ENCODE data around the gene CLN5.
"Not testable (repeated sequence)": the region's sequence is repeated elsewhere in the genome, so short reads cannot be mapped to it uniquely, and the experiment has no call there.

The CLN5 gene

GRCh38 chr13:76991796-76992547, at the start of gene CLN5:
Gene CLN5, plus strand, starts transcription at chr13:76992081. Its CDS starts 18 bp downstream, at chr13:76992099.
- DNase-seq = peak; percentile 91

DNA sequence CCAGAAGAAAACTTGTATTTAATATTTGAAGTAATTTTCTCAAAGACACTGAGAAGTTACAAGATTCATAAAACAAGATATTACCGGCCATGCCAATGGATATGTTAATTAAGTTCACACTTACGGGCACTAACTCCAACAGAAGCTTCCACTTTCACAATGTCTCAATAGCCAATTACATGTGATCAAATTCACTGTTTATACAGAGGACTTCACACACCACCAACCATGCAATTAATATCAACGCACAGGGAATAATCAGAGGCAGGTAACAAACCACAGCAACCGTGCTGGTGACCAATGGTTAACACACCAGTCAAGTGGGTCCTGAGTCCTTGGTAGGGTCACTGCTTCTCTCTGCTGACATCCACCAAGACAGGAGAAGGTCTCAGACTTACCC, 49.5 kb upstream of the CLN5 start:
- no peak for DNase-seq

GRCh38 chr13:76943646-76944045, 48.2 kb upstream of the CLN5 start:
- no peak for DNase-seq

- DNase-seq = no peak
Measured at GRCh38 chr13:76944456-76944855, 47.4 kb upstream of the CLN5 start.

- no peak for DNase-seq
Measured at GRCh38 chr13:76948149-76948548, 43.7 kb upstream of the CLN5 start, which contains the start of gene ACOD1. Gene ACOD1, plus strand, starts transcription at chr13:76948511. Its CDS starts 48 bp downstream, at chr13:76948559.

DNA sequence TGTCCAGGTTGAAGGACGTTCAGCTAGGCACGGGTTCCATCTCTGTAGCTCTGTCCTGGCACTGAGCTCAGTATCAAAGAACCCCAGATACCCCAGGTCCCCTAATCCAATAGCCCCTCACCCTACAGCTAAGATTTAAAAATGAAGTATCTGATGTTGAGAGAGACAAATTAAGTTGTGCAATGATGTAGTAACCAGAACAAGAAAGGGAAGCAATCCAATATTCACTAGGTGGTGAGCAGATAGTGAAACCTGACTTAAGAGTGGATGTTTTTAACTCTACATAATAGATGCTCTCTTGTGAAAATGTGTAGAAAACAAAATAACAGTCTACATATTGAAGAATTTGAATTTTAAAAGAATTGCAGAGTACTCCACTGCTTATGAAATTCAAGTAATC, 41.8 kb upstream of the CLN5 start:
- no peak for DNase-seq

- DNase-seq = no peak
Measured at GRCh38 chr13:76953968-76954367, 37.9 kb upstream of the CLN5 start.

GRCh38 chr13:76954538-76954937, 37.3 kb upstream of the CLN5 start:
- DNase-seq = no peak

DNA sequence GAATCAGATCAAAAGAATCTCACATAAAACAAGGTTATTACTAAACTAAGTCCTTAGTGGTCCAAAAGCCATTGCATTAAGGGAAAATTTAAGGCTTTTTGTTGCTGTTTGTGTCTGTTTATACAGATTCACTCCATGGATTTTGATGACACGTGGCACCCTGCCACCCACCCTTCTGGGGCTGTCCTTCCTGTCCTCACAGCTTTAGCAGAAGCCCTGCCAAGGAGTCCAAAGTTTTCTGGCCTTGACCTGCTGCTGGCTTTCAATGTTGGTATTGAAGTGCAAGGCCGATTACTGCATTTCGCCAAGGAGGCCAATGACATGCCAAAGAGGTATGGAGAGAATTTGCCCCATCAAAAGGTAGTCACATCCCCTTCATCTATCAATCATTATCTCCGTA, 36.7 kb upstream of the CLN5 start:
- no peak for DNase-seq

- no peak for DNase-seq
Measured at GRCh38 chr13:76955661-76956060, 36.2 kb upstream of the CLN5 start.

DNA sequence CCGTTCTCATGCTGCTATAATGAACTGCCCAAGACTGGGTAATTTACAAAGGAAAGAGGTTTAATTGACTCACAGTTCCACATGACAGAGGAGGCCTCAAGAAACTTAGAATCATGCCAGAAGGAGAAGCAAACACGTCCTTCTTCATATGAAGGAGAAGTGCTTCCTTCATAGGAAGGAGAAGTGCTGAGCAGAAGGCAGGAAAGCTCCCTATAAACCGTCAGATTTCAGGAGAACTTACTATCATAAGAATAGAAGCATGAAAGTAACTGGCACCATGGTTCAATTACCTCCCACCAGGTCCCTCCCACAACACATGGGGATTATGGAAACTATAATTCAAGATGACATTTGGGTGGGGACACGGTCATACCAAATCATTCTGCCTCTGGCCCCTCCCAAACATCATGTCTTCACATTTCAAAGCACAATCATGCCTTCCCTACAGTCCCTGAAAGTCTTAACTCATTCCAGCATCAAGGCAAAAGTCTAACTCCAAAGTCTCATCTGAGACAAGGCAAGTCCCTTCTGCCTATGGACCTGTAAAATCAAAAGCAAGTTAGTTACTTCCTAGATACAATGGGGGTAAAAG, 32.9 kb upstream of the CLN5 start:
- DNase-seq = no peak

GRCh38 chr13:76959734-76960133, 32.1 kb upstream of the CLN5 start:
- DNase-seq = not testable (repeated sequence)

- no peak for DNase-seq
Measured at GRCh38 chr13:76965759-76966421, 26.0 kb upstream of the CLN5 start.

DNA sequence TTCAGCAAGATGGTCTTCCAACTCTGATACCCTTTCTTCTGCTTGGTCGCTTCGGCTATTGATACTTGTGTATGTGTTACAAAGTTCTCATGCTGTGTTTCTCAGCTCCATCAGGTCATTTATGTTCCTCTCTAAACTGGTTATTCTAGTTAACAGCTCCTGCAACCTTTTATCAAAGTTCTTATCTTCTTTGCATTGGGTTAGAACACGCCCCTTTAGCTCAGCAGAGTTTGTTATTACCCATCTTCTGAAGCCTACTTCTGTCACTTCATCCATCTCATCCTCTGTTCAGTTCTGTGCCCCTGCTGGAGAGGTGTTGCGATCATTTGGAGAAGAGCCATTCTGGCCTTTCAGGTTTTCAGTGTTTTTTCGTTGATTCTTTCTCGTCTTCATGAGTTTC, 24.9 kb upstream of the CLN5 start:
- DNase-seq = no peak

DNA sequence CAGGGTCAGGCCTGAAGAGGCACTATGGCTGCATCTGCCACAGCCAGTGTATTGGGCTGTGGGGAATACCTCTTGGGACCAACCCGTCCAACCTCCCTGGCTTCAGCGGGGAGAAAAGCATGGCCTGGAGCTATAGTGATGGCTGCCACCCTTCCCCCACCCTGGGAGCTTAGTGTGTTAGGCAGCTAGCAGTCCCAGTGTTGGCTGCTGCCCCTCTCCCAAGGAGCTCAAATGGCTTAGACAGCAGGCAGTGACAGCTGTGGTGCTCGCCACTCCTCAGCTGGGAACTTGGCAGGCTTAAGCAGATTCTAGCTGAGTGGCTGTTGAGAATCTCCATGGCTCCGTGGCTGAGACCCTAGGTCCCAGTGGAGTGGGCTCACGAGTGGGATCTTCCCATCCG, 23.8 kb upstream of the CLN5 start:
- DNase-seq = no peak

GRCh38 chr13:76969488-76970365, 22.2 kb upstream of the CLN5 start:
- no peak for DNase-seq

DNA sequence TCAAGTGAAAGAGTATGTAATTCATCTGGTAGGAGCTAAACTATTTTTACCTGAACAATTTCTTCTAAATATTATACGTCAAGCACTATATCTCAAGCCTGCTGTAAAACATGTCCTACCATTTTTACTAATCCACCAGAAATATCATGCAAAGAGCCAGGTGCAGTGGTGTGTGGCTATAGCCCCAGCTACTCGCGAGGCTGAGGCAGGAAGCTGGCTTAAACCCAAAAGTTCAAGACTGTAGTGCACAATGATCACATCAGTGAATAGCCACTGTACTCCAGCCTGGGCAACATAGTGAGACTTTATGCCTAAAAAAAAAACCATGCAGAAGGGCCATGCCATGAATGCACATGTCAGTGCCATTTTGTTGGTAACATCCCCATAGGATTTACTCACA, 20.7 kb upstream of the CLN5 start:
- DNase-seq = no peak

DNA sequence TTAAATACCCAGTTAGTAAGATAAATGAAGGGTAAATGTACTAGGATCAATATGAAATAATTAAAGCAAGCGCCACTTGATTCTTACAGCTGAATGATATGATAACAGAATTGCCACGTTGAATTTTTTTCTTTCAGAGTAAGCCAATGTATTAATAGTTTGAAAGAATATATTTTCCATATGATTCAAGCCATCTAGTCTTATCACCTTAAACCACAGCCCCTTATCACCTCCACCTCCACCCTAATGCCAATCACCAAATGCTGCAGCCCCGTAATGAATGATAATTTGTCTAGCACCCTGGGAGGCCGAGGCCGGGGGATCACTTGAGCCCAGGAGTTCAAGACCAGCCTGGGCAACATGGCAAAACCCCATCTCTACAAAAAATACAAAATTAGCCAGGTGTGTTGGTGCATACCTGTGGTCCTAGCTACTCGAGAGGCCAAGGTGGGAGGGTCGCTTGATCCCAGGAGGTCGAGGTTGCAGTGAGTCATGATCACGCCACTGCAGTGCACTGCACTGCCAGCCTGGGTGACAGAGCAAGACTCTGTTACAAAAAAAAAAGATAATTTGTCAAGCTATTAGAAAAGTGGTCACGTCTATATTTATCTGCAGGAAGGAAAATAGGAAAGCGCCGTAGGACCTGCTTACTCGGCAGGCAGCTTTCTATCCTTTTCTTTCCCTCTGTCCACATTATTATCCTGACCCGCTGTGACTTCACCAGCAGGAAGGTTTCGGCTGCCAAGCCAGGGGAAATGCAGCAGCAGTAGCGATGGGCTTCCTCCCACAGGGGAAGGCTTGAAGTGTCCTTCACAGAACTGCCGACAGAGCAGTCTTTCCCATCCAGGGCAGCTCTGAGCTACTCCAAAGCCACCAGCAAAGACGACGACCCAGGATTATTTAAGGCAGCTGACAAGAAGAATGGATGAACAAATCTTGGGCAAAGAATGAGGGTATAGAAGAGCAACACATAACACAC, 19.7 kb upstream of the CLN5 start:
- DNase-seq = no peak

GRCh38 chr13:76973920-76974617, 17.8 kb upstream of the CLN5 start:
- DNase-seq = no peak

- no peak for DNase-seq
Measured at GRCh38 chr13:76974618-76974975, 17.3 kb upstream of the CLN5 start.

DNA sequence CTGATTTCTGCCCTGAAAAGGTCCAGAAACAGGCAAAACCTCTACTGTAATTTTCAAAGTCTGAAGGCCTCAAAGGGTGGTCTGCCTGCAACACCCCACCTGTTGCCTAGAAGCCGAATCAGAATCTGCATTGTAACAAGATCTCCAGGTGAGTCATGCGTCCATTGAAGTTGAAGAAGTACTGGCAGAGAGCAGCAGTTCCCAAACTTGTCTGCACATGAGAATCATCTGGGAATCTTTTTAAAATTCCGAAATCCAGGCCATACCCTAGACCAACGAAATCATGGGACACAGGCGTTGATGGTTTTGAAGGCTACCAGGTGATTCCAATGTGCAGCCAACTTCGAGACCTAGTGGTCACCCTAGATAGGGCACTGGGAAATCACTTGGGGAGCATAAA, 16.0 kb upstream of the CLN5 start:
- DNase-seq = no peak
